HEK293 (cell line): Measurements from ENCODE around the gene S100P.
A peak's percentile ranks its signal among the peaks of the same experiment; 100 is the strongest.

ENCODE experiments used
- CTCF ChIA-PET: fragments of 350-600 bp; formaldehyde crosslinking; extraction: SDS; loops from one replicate; lab custom pipeline; 2021; ENCODE audit warnings: antibody characterized with exemption; lab: Yijun Ruan, JAX
- POLR2A ChIA-PET: fragments of 300-600 bp; formaldehyde crosslinking; extraction: SDS; loops from one replicate; lab custom pipeline; 2020; ENCODE audit warnings: antibody characterized with exemption, inconsistent platforms; lab: Yijun Ruan, JAX
- H3K27ac ChIP-seq: fragments of 200-500 bp; sonication (Bioruptor generic); 2 replicates; pipeline ENCODE4 v1.5.1; 2014; ENCODE audit warnings: low read depth, low read length, control low read depth, inconsistent platforms; ENCODE audit errors: extremely low read depth
- H3K36me3 ChIP-seq, 2 experiments: fragments of 200-500 bp in 1 of 2; sonication (Bioruptor generic) in 1 of 2; 1 replicate in 1 of 2; 2 replicates in 1 of 2; pipeline ENCODE4 v1.5.1; 2014 to 2017; ENCODE audit warnings: inconsistent platforms in 2 of 2, low read length in 2 of 2; ENCODE audit not compliant: control insufficient read depth in 2 of 2, insufficient read depth in 1 of 2
- H3K4me1 ChIP-seq: fragments of 200-500 bp; sonication (Bioruptor generic); 2 replicates; pipeline ENCODE4 v1.5.1; 2014; ENCODE audit warnings: mild to moderate bottlenecking, low read length, inconsistent platforms; ENCODE audit not compliant: control insufficient read depth, insufficient read depth
- H3K4me3 ChIP-seq: 2 replicates; pipeline ENCODE4 v1.5.1; 2011; ENCODE audit warnings: low read depth, mild to moderate bottlenecking, control low read depth, low read length, moderate library complexity
- H3K9me3 ChIP-seq: fragments of 200-500 bp; sonication (Bioruptor generic); 2 replicates; pipeline ENCODE4 v1.5.1; 2014; ENCODE audit warnings: low read depth, low read length, inconsistent platforms; ENCODE audit not compliant: control insufficient read depth, insufficient read depth
- EGR2 ChIP-seq: fragments of 450-650 bp; formaldehyde crosslinking; IDR thresholded peaks from 2 replicates; pipeline ENCODE4 v1.5.1; 2016; ENCODE audit warnings: low read depth, missing biosample characterization, missing genetic modification characterization
- GLI4 ChIP-seq: fragments of 450-650 bp; formaldehyde crosslinking; IDR thresholded peaks from 2 replicates; pipeline ENCODE4 v1.5.1; 2016; ENCODE audit warnings: missing biosample characterization, missing genetic modification characterization
- KLF1 ChIP-seq: fragments of 450-650 bp; formaldehyde crosslinking; IDR thresholded peaks from 2 replicates; pipeline ENCODE4 v1.5.1; 2016; ENCODE audit warnings: missing biosample characterization, missing genetic modification characterization
- PRDM1 ChIP-seq: fragments of 450-650 bp; formaldehyde crosslinking; IDR thresholded peaks from 2 replicates; pipeline ENCODE4; 2016; ENCODE audit warnings: missing biosample characterization, missing genetic modification characterization
- RBAK ChIP-seq: fragments of 450-650 bp; formaldehyde crosslinking; IDR thresholded peaks from 2 replicates; pipeline ENCODE4 v1.5.1; 2016; ENCODE audit warnings: missing biosample characterization, missing genetic modification characterization
- SCRT2 ChIP-seq: fragments of 450-650 bp; formaldehyde crosslinking; IDR thresholded peaks from 2 replicates; pipeline ENCODE4 v1.5.1; 2016; ENCODE audit warnings: missing biosample characterization, missing genetic modification characterization
- SETDB1 ChIP-seq: IDR thresholded peaks from one replicate; pipeline ENCODE4 v1.6.1; 2017; ENCODE audit warnings: mild to moderate bottlenecking, low read length, moderate library complexity, mixed read lengths; ENCODE audit not compliant: insufficient read length
- TCF7L2 ChIP-seq: IDR thresholded peaks from 2 replicates; pipeline ENCODE4 v1.6.1; 2011; ENCODE audit warnings: low read depth, mild to moderate bottlenecking, inconsistent platforms, low read length, moderate library complexity, borderline replicate concordance
- ZBTB1 ChIP-seq: fragments of 450-650 bp; formaldehyde crosslinking; IDR thresholded peaks from 2 replicates; pipeline ENCODE4 v1.5.1; 2016; ENCODE audit warnings: missing biosample characterization, missing genetic modification characterization
- ZBTB11 ChIP-seq: fragments of 450-650 bp; formaldehyde crosslinking; conservative IDR thresholded peaks from 2 replicates; pipeline ENCODE4 v1.5.1; 2016; ENCODE audit warnings: low read depth, missing biosample characterization, missing genetic modification characterization
- ZBTB17 ChIP-seq: fragments of 450-650 bp; formaldehyde crosslinking; IDR thresholded peaks from 2 replicates; pipeline ENCODE4 v1.5.1; 2016; ENCODE audit warnings: missing biosample characterization, missing genetic modification characterization
- ZFP41 ChIP-seq: fragments of 450-650 bp; formaldehyde crosslinking; IDR thresholded peaks from 2 replicates; pipeline ENCODE4 v1.5.1; 2016; ENCODE audit warnings: missing biosample characterization, missing genetic modification characterization, borderline replicate concordance
- ZNF132 ChIP-seq: fragments of 450-650 bp; formaldehyde crosslinking; IDR thresholded peaks from 2 replicates; pipeline ENCODE4 v1.5.1; 2017; ENCODE audit warnings: missing biosample characterization, missing genetic modification characterization, borderline replicate concordance
- ZNF169 ChIP-seq: fragments of 450-650 bp; formaldehyde crosslinking; IDR thresholded peaks from 2 replicates; pipeline ENCODE4 v1.5.1; 2016; ENCODE audit warnings: missing biosample characterization, missing genetic modification characterization
- ZNF280C ChIP-seq: fragments of 450-650 bp; formaldehyde crosslinking; IDR thresholded peaks from 2 replicates; pipeline ENCODE4 v1.5.1; 2016; ENCODE audit warnings: missing biosample characterization, missing genetic modification characterization
- ZNF362 ChIP-seq: fragments of 450-650 bp; formaldehyde crosslinking; IDR thresholded peaks from 2 replicates; pipeline ENCODE4 v1.5.1; 2016; ENCODE audit warnings: missing biosample characterization, missing genetic modification characterization
- ZNF391 ChIP-seq: fragments of 450-650 bp; formaldehyde crosslinking; IDR thresholded peaks from 2 replicates; pipeline ENCODE4 v1.5.1; 2016; ENCODE audit warnings: low read depth, missing biosample characterization, missing genetic modification characterization, borderline replicate concordance
- ZNF416 ChIP-seq: fragments of 450-650 bp; formaldehyde crosslinking; IDR thresholded peaks from 2 replicates; pipeline ENCODE4 v1.5.1; 2016; ENCODE audit warnings: missing biosample characterization, missing genetic modification characterization
- ZNF555 ChIP-seq: fragments of 450-650 bp; formaldehyde crosslinking; conservative IDR thresholded peaks from 2 replicates; pipeline ENCODE4 v1.5.1; 2017; ENCODE audit warnings: missing biosample characterization, mild to moderate bottlenecking, missing genetic modification characterization, inconsistent platforms
- ZNF596 ChIP-seq: fragments of 450-650 bp; IDR thresholded peaks from 2 replicates; pipeline ENCODE4 v1.5.0; 2018; ENCODE audit warnings: missing biosample characterization, mild to moderate bottlenecking, missing genetic modification characterization, moderate library complexity
- ZNF776 ChIP-seq: fragments of 450-650 bp; formaldehyde crosslinking; IDR thresholded peaks from 2 replicates; pipeline ENCODE4 v1.5.0; 2017; ENCODE audit warnings: missing biosample characterization, missing genetic modification characterization, borderline replicate concordance

Gene S100P

DNA sequence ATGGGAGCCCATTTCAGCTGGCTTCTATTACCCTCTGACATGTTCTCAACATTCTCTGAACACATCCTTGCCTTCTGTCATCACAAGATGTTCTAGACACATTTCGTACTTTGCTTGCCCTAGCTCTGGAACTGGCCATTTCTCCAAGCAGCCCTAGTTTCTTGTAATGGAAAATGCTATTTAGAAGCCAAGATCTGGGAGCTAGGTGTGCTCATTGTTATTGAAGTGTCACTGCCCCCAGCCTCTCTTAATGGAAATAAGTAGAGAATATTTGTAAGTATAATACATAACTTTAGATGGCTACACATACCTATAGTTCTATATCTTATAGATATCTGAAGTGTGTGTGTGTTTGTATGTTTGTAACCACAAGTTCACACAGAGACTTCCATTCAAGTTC, 9.1 kb downstream of the S100P start:
- H3K9me3 ChIP-seq = no peaks in the 10 kb centered on the region
- H3K4me3 ChIP-seq = no peak overlapping the region
- H3K36me3 ChIP-seq = peaks cover 0 to 35% of the 10 kb centered on the region in 2 experiments; a peak in 1 of 3 replicates
- no peak overlapping the region for H3K27ac ChIP-seq
- ChIA-PET POLR2A (no interaction called here), CTCF (no interaction called here)
- H3K4me1 ChIP-seq = no peaks in the 10 kb centered on the region
- no peak for TF ChIP-seq RBAK (tag by site-specific recombination)
- peak; percentile 90 for TF ChIP-seq SETDB1

DNA sequence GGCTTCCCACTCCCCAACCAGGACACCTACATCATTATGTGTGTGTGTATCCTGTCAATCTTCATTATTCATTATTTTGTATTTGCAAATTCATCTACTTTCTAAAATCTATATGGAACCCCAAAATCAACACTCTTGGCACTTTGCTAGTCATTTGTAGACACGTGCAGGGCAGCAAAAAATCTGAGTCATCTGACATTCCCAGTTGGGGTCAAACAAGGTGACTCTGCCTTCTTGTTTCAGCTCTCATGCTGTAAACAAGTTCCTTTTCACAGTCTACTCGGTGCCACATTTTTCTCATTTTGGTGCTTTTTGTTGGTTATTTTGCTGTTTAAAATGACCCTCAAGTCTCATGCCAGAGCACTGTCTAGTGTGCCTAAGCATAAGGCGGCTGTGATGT, 10.1 kb downstream of the S100P start:
- Histone ChIP-seq H3K4me3 (no peak overlapping the region), H3K27ac (no peak overlapping the region), H3K4me1 (no peaks in the 10 kb centered on the region), H3K9me3 (no peaks in the 10 kb centered on the region), H3K36me3 (peaks cover 0 to 41% of the 10 kb centered on the region in 2 experiments; a peak in 1 of 3 replicates)
- TF ChIP-seq KLF1 (tag by site-specific recombination) (no peak), ZNF776 (no peak), ZBTB1 (tag by site-specific recombination) (no peak), PRDM1 (tag by site-specific recombination) (no peak), TCF7L2 (no peak), SCRT2 (no peak)
- CTCF ChIA-PET = no interaction called here
- POLR2A ChIA-PET = no interaction called here

- CTCF ChIA-PET = no interaction called here
- H3K4me3 ChIP-seq = no peak overlapping the region
- no peak overlapping the region for H3K27ac ChIP-seq
- H3K9me3 ChIP-seq = no peaks in the 10 kb centered on the region
- no peaks in the 10 kb centered on the region for H3K4me1 ChIP-seq
- TF ChIP-seq ZNF596 (tag by site-specific recombination) (no peak), GLI4 (tag by site-specific recombination) (no peak), ZNF280C (tag by site-specific recombination) (no peak), EGR2 (tag by site-specific recombination) (no peak), ZNF416 (tag by site-specific recombination) (no peak), ZFP41 (tag by site-specific recombination) (no peak)
- peaks cover 0 to 38% of the 10 kb centered on the region in 2 experiments; a peak in 1 of 3 replicates for H3K36me3 ChIP-seq
- POLR2A ChIA-PET = no interaction called here
These were observed 12.0 kb downstream of the S100P start for GRCh38 chr4:6705646-6706045.

GRCh38 chr4:6706173-6706572, 12.5 kb downstream of the S100P start:
- CTCF ChIA-PET = no interaction called here
- TF ChIP-seq ZBTB11 (tag by site-specific recombination) (no peak), ZNF362 (tag by site-specific recombination) (no peak), ZNF169 (no peak), ZNF555 (tag by site-specific recombination) (no peak), ZNF132 (tag by site-specific recombination) (no peak), ZBTB17 (no peak), ZNF391 (tag by site-specific recombination) (no peak)

More at GRCh38 chr4:6706173-6706572, 12.5 kb downstream of the S100P start:
- peaks cover 0 to 36% of the 10 kb centered on the region in 2 experiments; a peak in 1 of 3 replicates for H3K36me3 ChIP-seq
- no peaks in the 10 kb centered on the region for H3K9me3 ChIP-seq
- no peak overlapping the region for H3K27ac ChIP-seq
- H3K4me3 ChIP-seq = no peak overlapping the region
- POLR2A ChIA-PET = no interaction called here
- H3K4me1 ChIP-seq = no peaks in the 10 kb centered on the region
